A673 (cell line): ENCODE data around the gene SLCO2A1. TPM values are rescaled to one million over a fixed set of nuclear protein-coding genes. Genes with fewer than 3 reads are reported as not detected.

Experiments
- BruUV-seq: library from RNA; stranded (reverse); fragments of 400-500 nt; replicated peaks from 2 replicates; lab custom pipeline; 2021; lab: Mats Ljungman, UMichigan
- CTCF ChIA-PET: fragments of 300-600 bp; sonication (Branson Sonifier 250); formaldehyde crosslinking; loops from one replicate; lab custom pipeline; 2022; ENCODE audit warnings: antibody characterized with exemption; lab: Charles Lee
- POLR2A ChIA-PET: fragments of 300-600 bp; sonication (Branson Sonifier 250); formaldehyde crosslinking; loops from one replicate; lab custom pipeline; 2022; ENCODE audit warnings: antibody characterized with exemption; ENCODE audit not compliant: low non-redundant PET; lab: Charles Lee
- DNase-seq: peaks from one replicate; pipeline ENCODE4 v3.0.0-alpha.2; 2015; ENCODE audit warnings: low spot score
- H3K27ac ChIP-seq: fragments of 200-600 bp; sonication (generic); 2 replicates; pipeline ENCODE4 v1.5.1; 2016; ENCODE audit warnings: mixed run types, low read depth, mild to moderate bottlenecking, mixed read lengths, antibody characterized with exemption, low read length; ENCODE audit not compliant: poor library complexity, severe bottlenecking
- H3K27me3 ChIP-seq: fragments of 200-600 bp; sonication (generic); replicated peaks from 2 replicates; pipeline ENCODE4 v1.6.1; 2017; ENCODE audit warnings: mixed run types, low read depth, mild to moderate bottlenecking, mixed read lengths, antibody characterized with exemption, low read length; ENCODE audit not compliant: insufficient read depth, poor library complexity
- H3K36me3 ChIP-seq: fragments of 200-600 bp; sonication (generic); 2 replicates; pipeline ENCODE4 v1.6.1; 2016; ENCODE audit warnings: mixed run types, mild to moderate bottlenecking, mixed read lengths, antibody characterized with exemption, low read length; ENCODE audit not compliant: insufficient read depth, poor library complexity, severe bottlenecking
- H3K4me1 ChIP-seq: fragments of 200-600 bp; sonication (generic); 2 replicates; pipeline ENCODE4 v1.6.1; 2017; ENCODE audit warnings: mixed run types, mild to moderate bottlenecking, mixed read lengths, antibody characterized with exemption, low read length; ENCODE audit not compliant: insufficient read depth, poor library complexity, severe bottlenecking
- H3K4me3 ChIP-seq: fragments of 200-600 bp; sonication (generic); 2 replicates; pipeline ENCODE4 v1.5.1; 2016; ENCODE audit warnings: low read depth, mixed run types, mild to moderate bottlenecking, mixed read lengths, low read length; ENCODE audit not compliant: poor library complexity, severe bottlenecking
- H3K9me3 ChIP-seq: fragments of 200-600 bp; sonication (generic); 2 replicates; pipeline ENCODE4 v1.6.1; 2016; ENCODE audit warnings: mixed run types, low read depth, mild to moderate bottlenecking, mixed read lengths, antibody characterized with exemption, low read length; ENCODE audit not compliant: poor library complexity, severe bottlenecking
- EZH2 ChIP-seq: fragments of 200-600 bp; sonication (generic); IDR thresholded peaks from 2 replicates; pipeline ENCODE4 v1.6.1; 2017; ENCODE audit warnings: borderline replicate concordance, low read depth, mild to moderate bottlenecking, mixed read lengths, antibody characterized with exemption, low read length; ENCODE audit not compliant: poor library complexity, severe bottlenecking
- intact Hi-C: fragments of 100-400 bp; cut with micrococcal nuclease; formaldehyde crosslinking; loops from one replicate; pipeline ENCODE4 v1.10.0; 2022; ENCODE audit not compliant: unreplicated experiment
- total RNA-seq: library from RNA; stranded (reverse); gene quantifications from 2 replicates; pipeline ENCODE4 v1.2.3, GENCODE V29; 2021
- TF ChIP-seq, protein P1 (sequence below): fragments of 300-800, 200-600 bp; sonication (generic); conservative IDR thresholded peaks from 2 replicates; pipeline ENCODE4 v1.5.1; 2017; ENCODE audit warnings: low read depth, mild to moderate bottlenecking, antibody characterized with exemption, low read length, moderate library complexity, mixed read lengths

The SLCO2A1 gene
- total RNA-seq, 1 experiment from 2014 or later: not detected

DNA sequence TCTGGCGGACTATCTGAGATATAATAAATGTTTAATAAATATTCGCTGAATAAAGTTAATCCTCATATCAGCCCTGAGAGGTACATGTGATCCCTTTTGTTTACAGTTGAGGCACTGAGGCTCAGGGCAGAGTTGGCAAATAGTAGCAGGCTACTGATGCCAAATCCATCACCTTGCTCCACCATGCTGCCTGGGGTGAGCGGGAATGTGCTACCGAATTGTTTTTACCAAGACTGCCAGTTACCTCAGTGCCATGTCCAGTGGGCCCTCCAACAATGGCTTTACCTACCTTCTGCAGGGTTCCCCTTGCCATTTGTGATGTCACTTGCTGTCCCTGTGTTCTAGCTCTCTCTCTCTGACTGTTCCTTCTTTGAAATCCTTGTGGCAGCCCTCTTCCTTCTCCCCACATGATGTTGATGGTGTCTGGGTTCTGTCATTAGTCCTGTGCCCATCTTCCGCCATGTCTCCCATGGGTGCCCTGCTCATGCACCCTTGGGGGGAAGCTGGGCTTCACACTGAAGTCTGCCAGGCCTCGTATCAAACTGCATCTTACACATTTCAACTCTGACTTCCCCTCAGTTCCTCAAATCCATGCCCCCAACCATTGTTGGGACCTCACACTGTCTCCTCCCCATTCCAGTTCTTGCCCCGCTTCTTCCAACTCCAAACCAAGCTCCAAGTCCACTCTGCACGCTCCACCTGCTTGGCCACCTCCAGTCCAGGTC lies 35.4 kb downstream of the SLCO2A1 start:
- no peaks in the 10 kb centered on the region for H3K9me3 ChIP-seq
- no peak for DNase-seq
- peaks cover 11% of the 10 kb centered on the region for H3K27me3 ChIP-seq
- TF ChIP-seq, protein P1, sequence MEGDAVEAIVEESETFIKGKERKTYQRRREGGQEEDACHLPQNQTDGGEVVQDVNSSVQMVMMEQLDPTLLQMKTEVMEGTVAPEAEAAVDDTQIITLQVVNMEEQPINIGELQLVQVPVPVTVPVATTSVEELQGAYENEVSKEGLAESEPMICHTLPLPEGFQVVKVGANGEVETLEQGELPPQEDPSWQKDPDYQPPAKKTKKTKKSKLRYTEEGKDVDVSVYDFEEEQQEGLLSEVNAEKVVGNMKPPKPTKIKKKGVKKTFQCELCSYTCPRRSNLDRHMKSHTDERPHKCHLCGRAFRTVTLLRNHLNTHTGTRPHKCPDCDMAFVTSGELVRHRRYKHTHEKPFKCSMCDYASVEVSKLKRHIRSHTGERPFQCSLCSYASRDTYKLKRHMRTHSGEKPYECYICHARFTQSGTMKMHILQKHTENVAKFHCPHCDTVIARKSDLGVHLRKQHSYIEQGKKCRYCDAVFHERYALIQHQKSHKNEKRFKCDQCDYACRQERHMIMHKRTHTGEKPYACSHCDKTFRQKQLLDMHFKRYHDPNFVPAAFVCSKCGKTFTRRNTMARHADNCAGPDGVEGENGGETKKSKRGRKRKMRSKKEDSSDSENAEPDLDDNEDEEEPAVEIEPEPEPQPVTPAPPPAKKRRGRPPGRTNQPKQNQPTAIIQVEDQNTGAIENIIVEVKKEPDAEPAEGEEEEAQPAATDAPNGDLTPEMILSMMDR: no peak
- TF ChIP-seq EZH2: no peak
- no peaks in the 10 kb centered on the region for H3K4me1 ChIP-seq
- no peak overlapping the region for H3K27ac ChIP-seq
- POLR2A ChIA-PET: no interaction called here
- no TSS peak for BruUV-seq
- CTCF ChIA-PET: no interaction called here
- no peaks in the 10 kb centered on the region for H3K36me3 ChIP-seq
- no peak overlapping the region for H3K4me3 ChIP-seq
- intact Hi-C loops: no loop called here

GRCh38 chr3:133992951-133993620 lies 36.6 kb downstream of the SLCO2A1 start:
- H3K36me3 ChIP-seq: no peaks in the 10 kb centered on the region
- BruUV-seq: no TSS peak

GRCh38 chr3:133992381-133992780 lies 37.3 kb downstream of the SLCO2A1 start:
- H3K9me3 ChIP-seq: no peaks in the 10 kb centered on the region
- no TSS peak for BruUV-seq
- H3K27me3 ChIP-seq: peaks cover 4% of the 10 kb centered on the region
- ChIA-PET CTCF (interaction anchor here (0.7 kb wide), 1 partner anchor 211 kb away, joined by 3 read pairs; no protein-coding TSS in a partner anchor), POLR2A (no interaction called here)
- TF ChIP-seq EZH2: no peak
- TF ChIP-seq, protein P1: no peak
- H3K4me1 ChIP-seq: no peaks in the 10 kb centered on the region
- H3K36me3 ChIP-seq: no peaks in the 10 kb centered on the region
- DNase-seq: no peak
- no peak overlapping the region for H3K4me3 ChIP-seq
- intact Hi-C loops: no loop called here
- no peak overlapping the region for H3K27ac ChIP-seq

More at GRCh38 chr3:133992951-133993620, 36.6 kb downstream of the SLCO2A1 start:
- CTCF ChIA-PET: interaction anchor here (0.7 kb wide), 1 partner anchor 210 kb away, joined by 3 read pairs; no protein-coding TSS in a partner anchor
- Histone ChIP-seq H3K27me3 (peaks cover 4% of the 10 kb centered on the region), H3K9me3 (no peaks in the 10 kb centered on the region), H3K4me3 (no peak overlapping the region), H3K4me1 (no peaks in the 10 kb centered on the region), H3K27ac (no peak overlapping the region)
- POLR2A ChIA-PET: no interaction called here
- TF ChIP-seq, protein P1: no peak
- TF ChIP-seq EZH2: no peak
- DNase-seq: no peak
- intact Hi-C loops: no loop called here
